HTERT RPE-1 (cell line): ENCODE data around the gene PPP1R3C.

ENCODE experiments used
- in situ Hi-C: fragments of 300-500 bp; cut with MboI; formaldehyde crosslinking; loops from 4 replicates; pipeline ENCODE4 v1.14.3; 2020; ENCODE audit warnings: low sequenced_read_pairs

Gene PPP1R3C

GRCh38 chr10:91629715-91630549 lies 2.9 kb downstream of the PPP1R3C start:
- in situ Hi-C loops = no loop called here

GRCh38 chr10:91628383-91628782 lies 4.5 kb downstream of the PPP1R3C start:
- in situ Hi-C loops = no loop called here

GRCh38 chr10:91627344-91628102 lies 5.3 kb downstream of the PPP1R3C start:
- in situ Hi-C loops = no loop called here

- in situ Hi-C loops = no loop called here
Measured at GRCh38 chr10:91626936-91627335, 5.9 kb downstream of the PPP1R3C start.

- in situ Hi-C loops = no loop called here
Measured at GRCh38 chr10:91624633-91625032, 8.2 kb downstream of the PPP1R3C start.

GRCh38 chr10:91622601-91623000 lies 10.3 kb downstream of the PPP1R3C start:
- in situ Hi-C loops = no loop called here

GRCh38 chr10:91621483-91622113 lies 11.3 kb downstream of the PPP1R3C start:
- in situ Hi-C loops = no loop called here

- in situ Hi-C loops = no loop called here
Measured at GRCh38 chr10:91617072-91617609, 15.7 kb downstream of the PPP1R3C start.

- in situ Hi-C loops = no loop called here
Measured at GRCh38 chr10:91616137-91616536, 16.7 kb downstream of the PPP1R3C start.

GRCh38 chr10:91614225-91614624 lies 18.6 kb downstream of the PPP1R3C start:
- in situ Hi-C loops = no loop called here

- in situ Hi-C loops = no loop called here
Measured at GRCh38 chr10:91613411-91614187, 19.3 kb downstream of the PPP1R3C start.

GRCh38 chr10:91610919-91611318 lies 22.0 kb downstream of the PPP1R3C start:
- in situ Hi-C loops = no loop called here

GRCh38 chr10:91610444-91610843 lies 22.4 kb downstream of the PPP1R3C start:
- in situ Hi-C loops = no loop called here

- in situ Hi-C loops = no loop called here
Measured at GRCh38 chr10:91607646-91608403, 25.0 kb downstream of the PPP1R3C start.

- in situ Hi-C loops = no loop called here
Measured at GRCh38 chr10:91605968-91606367, 26.9 kb downstream of the PPP1R3C start.

GRCh38 chr10:91604553-91605534 lies 28.0 kb downstream of the PPP1R3C start:
- in situ Hi-C loops = no loop called here

GRCh38 chr10:91603931-91604331 lies 28.9 kb downstream of the PPP1R3C start:
- in situ Hi-C loops = no loop called here

- in situ Hi-C loops = no loop called here
Measured at GRCh38 chr10:91602868-91603568, 29.9 kb downstream of the PPP1R3C start.
